CD14-positive monocyte (primary cell): ENCODE measurements around the gene LRRC34. TPM values are rescaled to one million over a fixed set of nuclear protein-coding genes. Genes with fewer than 3 reads are reported as not detected.

ENCODE experiments used
- DNase-seq, 3 donors: peaks; one replicate each; pipeline ENCODE4 v3.0.0-alpha.2; 2011 to 2022
- H2AFZ ChIP-seq: 2 replicates; pipeline ENCODE4 v1.6.0; 2012; ENCODE audit warnings: mild to moderate bottlenecking, low read depth, low read length, inconsistent platforms; ENCODE audit not compliant: insufficient read depth, poor library complexity, severe bottlenecking
- H3K27ac ChIP-seq, 2 donors: 1 replicate in 1 of 2; 2 replicates in 1 of 2; pipeline ENCODE4 v1.5.1; 2012 to 2013; ENCODE audit warnings: low read length in 2 of 2, control low read depth in 1 of 2, inconsistent platforms in 1 of 2, low read depth in 1 of 2, mild to moderate bottlenecking in 1 of 2
- H3K27me3 ChIP-seq, 2 donors: one replicate each; pipeline versions ENCODE4 v1.6.0 to v1.6.1; 2011 to 2013; ENCODE audit warnings: low read length in 2 of 2; ENCODE audit not compliant: control insufficient read depth in 2 of 2, insufficient read depth in 2 of 2
- H3K36me3 ChIP-seq, 2 donors: replicated peaks in 1 of 2; 1 replicate in 1 of 2; 2 replicates in 1 of 2; pipeline versions ENCODE4 v1.5.1 to v1.6.1; 2012 to 2013; ENCODE audit warnings: low read length in 2 of 2, control low read depth in 1 of 2, inconsistent platforms in 1 of 2, mild to moderate bottlenecking in 1 of 2; ENCODE audit not compliant: insufficient read depth in 2 of 2, control insufficient read depth in 1 of 2
- H3K4me1 ChIP-seq, 2 donors: 1 replicate in 1 of 2; 2 replicates in 1 of 2; pipeline versions ENCODE4 v1.5.1 to v1.6.1; 2012 to 2013; ENCODE audit warnings: low read length in 2 of 2, control low read depth in 1 of 2, inconsistent platforms in 1 of 2, mild to moderate bottlenecking in 1 of 2, moderate library complexity in 1 of 2; ENCODE audit not compliant: insufficient read depth in 2 of 2, control insufficient read depth in 1 of 2
- H3K4me2 ChIP-seq: replicated peaks from 2 replicates; pipeline ENCODE3; 2012; ENCODE audit warnings: low read length, moderate library complexity, mild to moderate bottlenecking; ENCODE audit not compliant: poor library complexity, severe bottlenecking; ENCODE audit errors: extremely low read depth
- H3K4me3 ChIP-seq, 3 experiments: fragments of 200-600 bp in 1 of 3; sonication (generic) in 1 of 3; replicated peaks in 1 of 3; 1 replicate in 2 of 3; 2 replicates in 1 of 3; pipeline ENCODE4 v1.5.1; 2011 to 2013; ENCODE audit warnings: low read length in 3 of 3, mild to moderate bottlenecking in 3 of 3, control low read depth in 2 of 3, low read depth in 2 of 3, inconsistent platforms in 1 of 3, moderate library complexity in 1 of 3
- H3K79me2 ChIP-seq: 2 replicates; pipeline ENCODE4 v1.6.0; 2012; ENCODE audit warnings: mild to moderate bottlenecking, control low read depth, inconsistent platforms, low read length, moderate library complexity; ENCODE audit not compliant: insufficient read depth
- H3K9ac ChIP-seq: 2 replicates; pipeline ENCODE4 v1.6.0; 2017; ENCODE audit warnings: low read length, mild to moderate bottlenecking; ENCODE audit not compliant: insufficient read depth, poor library complexity, severe bottlenecking
- H3K9me3 ChIP-seq, 2 donors: replicated peaks in 1 of 2; 1 replicate in 1 of 2; 2 replicates in 1 of 2; pipeline versions ENCODE4 v1.5.1 to v1.6.1; 2012 to 2013; ENCODE audit warnings: low read length in 2 of 2, control low read depth in 1 of 2; ENCODE audit not compliant: control insufficient read depth in 1 of 2, insufficient read depth in 1 of 2
- H4K20me1 ChIP-seq: 2 replicates; pipeline ENCODE4 v1.6.0; 2012; ENCODE audit warnings: mild to moderate bottlenecking, low read length, control low read depth, moderate library complexity; ENCODE audit not compliant: insufficient read depth
- H3K27ac Mint-ChIP-seq, 7 donors: one replicate each; pipeline ENCODE4 v1.8.0; 2020; ENCODE audit warnings: mild to moderate bottlenecking in 7 of 7, mixed read lengths in 7 of 7, moderate library complexity in 6 of 7, inconsistent platforms in 2 of 7
- H3K27me3 Mint-ChIP-seq, 3 donors: one replicate each; pipeline ENCODE4 v1.8.0; 2021 to 2022; ENCODE audit warnings: low read depth in 3 of 3, mild to moderate bottlenecking in 3 of 3, mixed read lengths in 3 of 3, moderate library complexity in 3 of 3, inconsistent platforms in 1 of 3
- H3K36me3 Mint-ChIP-seq, 2 donors: one replicate each; pipeline ENCODE4 v1.8.0; 2020; ENCODE audit warnings: mixed read lengths in 2 of 2, inconsistent platforms in 1 of 2, mild to moderate bottlenecking in 1 of 2
- H3K4me1 Mint-ChIP-seq: one replicate; pipeline ENCODE4 v1.8.0; 2020; ENCODE audit warnings: mild to moderate bottlenecking, mixed read lengths
- H3K4me3 Mint-ChIP-seq, 2 donors: one replicate each; pipeline ENCODE4 v1.8.0; 2020; ENCODE audit warnings: mild to moderate bottlenecking in 2 of 2, mixed read lengths in 2 of 2, moderate library complexity in 1 of 2
- H3K9me3 Mint-ChIP-seq, 7 donors: one replicate each; pipeline ENCODE4 v1.8.0; 2020 to 2022; ENCODE audit warnings: mixed read lengths in 7 of 7, mild to moderate bottlenecking in 6 of 7, moderate library complexity in 6 of 7, inconsistent platforms in 2 of 7
- CTCF ChIP-seq: fragments of 200-600 bp; IDR thresholded peaks from one replicate; pipeline ENCODE4 v1.8.0; 2022; ENCODE audit warnings: antibody characterized with exemption, mild to moderate bottlenecking
- WGBS: methylation state at CpG from one replicate; pipeline ENCODE4 v1.1.5; 2013; ENCODE audit warnings: missing lambda C conversion rate; ENCODE audit not compliant: insufficient coverage; 5-methylcytosine and 5-hydroxymethylcytosine counted together
- intact Hi-C, 2 donors: fragments of 100-400 bp; cut with micrococcal nuclease; formaldehyde crosslinking; loops; one replicate each; pipeline versions ENCODE4 v1.15.0 to v1.15.1; 2023
- polyA plus RNA-seq, 3 donors: library from polyadenylated mRNA; depleted of rRNA in 1 of 3; unstranded in 2 of 3; stranded (reverse) in 1 of 3; fragments of 300-500 nt in 2 of 3; fragments of >200 nt in 1 of 3; fragmentation: Illumina TruSeq in 2 of 3; gene quantifications; 1 replicate in 2 of 3; 2 replicates in 1 of 3; pipeline ENCODE4 v1.2.3, GENCODE V29; 2012 to 2021

Gene LRRC34
- polyA plus RNA-seq, 3 donors, result 0.25 to 0.61 (median 0.43) TPM

DNA sequence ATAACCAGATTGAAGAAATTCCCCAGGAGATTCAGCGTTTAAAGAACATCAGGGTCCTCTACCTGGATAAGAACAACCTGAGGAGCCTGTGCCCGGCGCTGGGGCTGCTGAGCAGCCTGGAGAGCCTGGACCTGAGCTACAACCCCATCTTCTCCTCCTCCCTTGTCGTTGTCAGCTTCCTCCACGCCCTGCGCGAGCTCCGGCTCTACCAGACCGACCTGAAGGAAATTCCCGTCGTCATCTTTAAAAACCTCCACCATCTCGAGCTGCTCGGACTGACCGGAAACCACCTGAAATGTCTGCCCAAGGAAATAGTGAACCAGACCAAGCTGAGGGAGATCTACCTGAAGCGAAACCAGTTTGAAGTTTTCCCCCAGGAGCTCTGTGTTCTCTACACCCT is 9.4 kb upstream of the LRRC34 start:
- H3K79me2 ChIP-seq, result no peaks in the 10 kb centered on the region
- H3K9me3 ChIP-seq, result no peaks in the 10 kb centered on the region
- peaks cover 0 to 2% (median 0%) of the 10 kb centered on the region in 7 donors for H3K9me3 Mint-ChIP-seq
- intact Hi-C loops, result no loop called here
- DNase-seq, result no peak
- no peak overlapping the region for H3K4me3 Mint-ChIP-seq
- no peak overlapping the region for H3K4me2 ChIP-seq
- H3K27me3 ChIP-seq, result no peaks in the 10 kb centered on the region
- no peaks in the 10 kb centered on the region for H3K36me3 Mint-ChIP-seq
- TF ChIP-seq CTCF, result no peak
- no peaks in the 10 kb centered on the region for H3K4me1 Mint-ChIP-seq
- no peak overlapping the region for H3K4me3 ChIP-seq
- H3K27ac Mint-ChIP-seq, result no peak overlapping the region
- WGBS, result 92% methylated on average over 15 of the region's 15 CpGs
- H3K4me1 ChIP-seq, result no peaks in the 10 kb centered on the region
- no peak overlapping the region for H2AFZ ChIP-seq
- H3K27me3 Mint-ChIP-seq, result peaks cover 1 to 4% (median 3%) of the 10 kb centered on the region in 3 donors
- no peaks in the 10 kb centered on the region for H4K20me1 ChIP-seq
- H3K27ac ChIP-seq, result no peak overlapping the region
- H3K36me3 ChIP-seq, result no peaks in the 10 kb centered on the region
- no peak overlapping the region for H3K9ac ChIP-seq

DNA sequence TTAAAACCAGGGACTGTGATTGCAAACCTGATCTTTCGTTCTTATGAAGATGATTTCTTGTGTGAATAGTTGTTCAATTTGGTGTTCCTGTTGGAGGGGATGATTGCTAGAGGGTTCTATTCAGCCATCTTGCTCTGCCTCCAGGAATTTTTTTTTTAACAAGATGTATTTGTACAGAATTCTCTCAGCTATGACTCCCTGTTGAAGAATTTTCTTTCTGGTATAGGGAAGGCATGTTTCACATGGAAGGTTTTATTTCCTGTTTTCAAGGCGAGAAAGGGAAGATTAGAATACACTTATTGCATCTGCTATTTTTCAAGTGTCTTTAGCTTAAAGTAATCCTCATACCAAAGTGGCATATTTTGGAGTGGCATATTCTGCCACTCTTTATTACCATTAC is 5.6 kb upstream of the LRRC34 start:
- Mint-ChIP-seq H3K4me3 (no peak overlapping the region), H3K27ac (no peak overlapping the region), H3K36me3 (no peaks in the 10 kb centered on the region), H3K4me1 (peaks cover 11% of the 10 kb centered on the region), H3K27me3 (peaks cover under 1 to 3% (median 1%) of the 10 kb centered on the region in 3 donors), H3K9me3 (peaks cover 6 to 20% (median 12%) of the 10 kb centered on the region in 7 donors)
- Histone ChIP-seq H3K27ac (no peak overlapping the region), H2AFZ (no peak overlapping the region), H3K4me2 (no peak overlapping the region), H3K27me3 (no peaks in the 10 kb centered on the region), H3K4me3 (no peak overlapping the region), H3K9me3 (peaks cover 0 to 8% of the 10 kb centered on the region in 2 donors), H3K36me3 (no peaks in the 10 kb centered on the region), H3K79me2 (no peaks in the 10 kb centered on the region), H4K20me1 (no peaks in the 10 kb centered on the region), H3K4me1 (peaks cover 10% of the 10 kb centered on the region in 2 donors), H3K9ac (no peak overlapping the region)
- no peak for TF ChIP-seq CTCF
- intact Hi-C loops, result no loop called here
- 100% methylated on average over 1 of the region's 2 CpGs for WGBS
- no peak for DNase-seq
